GM12891 (cell line): Measurements from ENCODE around the gene FOXK2.

Experiments used
- POLR2A ChIP-seq: IDR thresholded peaks from 2 replicates; pipeline ENCODE4 v1.6.1; 2011; ENCODE audit warnings: low read depth, low read length, control low read depth
- POLR2AphosphoS5 ChIP-seq: IDR thresholded peaks from 2 replicates; pipeline ENCODE4 v1.6.1; 2011; ENCODE audit warnings: low read depth, low read length, control low read depth
- SPI1 ChIP-seq: IDR thresholded peaks from 2 replicates; pipeline ENCODE4 v1.6.1; 2011; ENCODE audit warnings: low read depth, low read length, control low read depth

GRCh38 chr17:82547981-82548380, 28.4 kb downstream of the FOXK2 start:
- no peak for TF ChIP-seq POLR2AphosphoS5
- TF ChIP-seq SPI1, result no peak
- no peak for TF ChIP-seq POLR2A
